Lower leg skin (tissue), 3 donors: ENCODE results near the gene SRGAP1.

Experiments used
- CTCF ChIP-seq, 3 donors: fragments of 450-650 bp; IDR thresholded peaks; one replicate each; pipeline ENCODE4 v1.5.1; 2016; ENCODE audit warnings: antibody characterized with exemption in 3 of 3, mild to moderate bottlenecking in 3 of 3, moderate library complexity in 2 of 3
- POLR2A ChIP-seq, 2 donors: fragments of 450-650 bp; IDR thresholded peaks; one replicate each; pipeline ENCODE4 v1.6.1; 2016 to 2017; ENCODE audit warnings: antibody characterized with exemption in 2 of 2, mild to moderate bottlenecking in 1 of 2, moderate library complexity in 1 of 2

DNA sequence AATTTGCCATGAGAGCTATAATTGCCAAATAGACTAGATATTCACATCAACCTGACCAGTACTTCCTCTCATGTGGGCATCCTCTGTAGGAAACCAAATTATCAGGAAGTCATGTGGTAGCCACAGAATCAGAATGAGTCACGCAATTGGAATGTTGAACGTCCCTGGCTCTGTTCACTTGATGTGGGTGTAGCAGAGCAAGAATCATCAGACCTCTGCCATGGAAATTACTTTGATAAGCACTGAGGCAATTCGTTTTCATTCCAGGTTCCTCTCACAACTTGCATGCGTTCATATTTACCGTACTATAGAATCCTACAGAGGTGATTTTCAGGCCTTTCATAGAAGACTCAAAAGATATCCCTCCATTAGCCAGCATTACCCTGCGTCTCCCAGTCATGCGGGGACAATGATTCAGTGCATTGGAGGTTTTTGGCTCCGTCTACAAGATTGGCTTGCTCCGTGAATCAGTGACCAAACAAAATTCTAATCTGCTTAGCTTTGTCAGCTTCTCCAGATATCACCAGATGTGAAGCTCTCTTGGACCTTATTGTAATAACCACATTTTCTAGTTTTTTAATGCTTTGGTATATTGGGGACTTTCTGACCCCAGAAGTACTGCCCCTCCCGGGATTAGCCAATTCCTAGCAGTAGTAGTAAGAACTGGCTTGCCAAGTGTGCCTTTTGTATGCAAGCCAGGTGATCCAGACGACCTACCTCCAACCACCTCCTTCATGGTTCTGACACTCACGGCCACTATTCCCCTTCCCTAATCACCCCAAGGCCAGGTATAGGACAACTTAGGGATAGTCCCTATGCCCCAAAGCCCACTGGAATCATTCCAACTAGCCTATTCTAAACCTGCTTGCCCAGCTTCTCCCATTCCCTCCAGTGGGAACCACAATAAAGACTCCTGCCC, 244.2 kb downstream of the SRGAP1 start:
- TF ChIP-seq CTCF (IDR thresholded peaks at IDR 0.05) (no peak), POLR2A (IDR thresholded peaks at IDR 0.05) (no peak)
